Measurements from ENCODE around the gene OR1I1. TPM values are rescaled to one million over a fixed set of nuclear protein-coding genes. Genes with fewer than 3 reads are reported as not detected.

OR1I1 gene
- total RNA-seq, 6 donors from 2014 or later: not detected

GRCh38 chr19:15105044-15105443, 23.0 kb downstream of the OR1I1 start:
- Histone ChIP-seq H3K4me3 (no peak overlapping the region), H3K9me3 (peaks cover 0 to 6% (median 3%) of the 10 kb centered on the region in 4 donors), H3K4me1 (peaks cover 9 to 30% (median 18%) of the 10 kb centered on the region in 4 donors), H3K27ac (no peak overlapping the region), H3K36me3 (peaks cover 0 to 14% (median 11%) of the 10 kb centered on the region in 4 donors), H3K27me3 (peaks cover 0 to 3% (median 0%) of the 10 kb centered on the region in 4 donors)
- no peak for ATAC-seq (ENCODE audit: low FRiP score in 2 of 2)
- DNase-seq: no peak
- WGBS, 2 donors: 82 to 100% methylated on average over 3 of the region's 3 CpGs
- no peak for TF ChIP-seq EP300 (IDR thresholded peaks at IDR 0.05)
- TF ChIP-seq CTCF (IDR thresholded peaks at IDR 0.05): no peak
- no peak for TF ChIP-seq POLR2A (IDR thresholded peaks at IDR 0.05)
- TF ChIP-seq POLR2AphosphoS5 (IDR thresholded peaks at IDR 0.05): no peak

GRCh38 chr19:15107061-15108010, 25.3 kb downstream of the OR1I1 start, which contains the start of gene SYDE1:
SYDE1 (plus strand) TSS chr19:15107401; CDS start chr19:15107434, 33 bp downstream.
- peak; percentile 24 to 25 for TF ChIP-seq POLR2AphosphoS5 (IDR thresholded peaks at IDR 0.05)
- TF ChIP-seq POLR2A (IDR thresholded peaks at IDR 0.05): peak in 2 of 4 donors; percentile 31 to 44
- TF ChIP-seq EP300 (IDR thresholded peaks at IDR 0.05): no peak
- TF ChIP-seq CTCF (IDR thresholded peaks at IDR 0.05): no peak
- peaks cover 9 to 20% (median 14%) of the 10 kb centered on the region in 4 donors for H3K4me1 ChIP-seq
- peaks cover 0 to 3% (median 0%) of the 10 kb centered on the region in 4 donors for H3K27me3 ChIP-seq
- ATAC-seq (ENCODE audit: low FRiP score in 2 of 2): peak; percentile 6 to 79
- peak within 1 kb of the TSS; percentile 86 to 94 (median 91) for H3K27ac ChIP-seq
- peaks cover 0 to 6% (median 3%) of the 10 kb centered on the region in 4 donors for H3K9me3 ChIP-seq
- H3K36me3 ChIP-seq: peaks cover 0 to 37% (median 28%) of the 10 kb centered on the region in 4 donors
- peak within 1 kb of the TSS; percentile 81 to 96 (median 82) for H3K4me3 ChIP-seq
- WGBS, 2 donors: 2 to 5% methylated on average over 32 to 62 of the region's 78 CpGs
- peak in 1 of 2 donors; percentile 82 for DNase-seq

DNA sequence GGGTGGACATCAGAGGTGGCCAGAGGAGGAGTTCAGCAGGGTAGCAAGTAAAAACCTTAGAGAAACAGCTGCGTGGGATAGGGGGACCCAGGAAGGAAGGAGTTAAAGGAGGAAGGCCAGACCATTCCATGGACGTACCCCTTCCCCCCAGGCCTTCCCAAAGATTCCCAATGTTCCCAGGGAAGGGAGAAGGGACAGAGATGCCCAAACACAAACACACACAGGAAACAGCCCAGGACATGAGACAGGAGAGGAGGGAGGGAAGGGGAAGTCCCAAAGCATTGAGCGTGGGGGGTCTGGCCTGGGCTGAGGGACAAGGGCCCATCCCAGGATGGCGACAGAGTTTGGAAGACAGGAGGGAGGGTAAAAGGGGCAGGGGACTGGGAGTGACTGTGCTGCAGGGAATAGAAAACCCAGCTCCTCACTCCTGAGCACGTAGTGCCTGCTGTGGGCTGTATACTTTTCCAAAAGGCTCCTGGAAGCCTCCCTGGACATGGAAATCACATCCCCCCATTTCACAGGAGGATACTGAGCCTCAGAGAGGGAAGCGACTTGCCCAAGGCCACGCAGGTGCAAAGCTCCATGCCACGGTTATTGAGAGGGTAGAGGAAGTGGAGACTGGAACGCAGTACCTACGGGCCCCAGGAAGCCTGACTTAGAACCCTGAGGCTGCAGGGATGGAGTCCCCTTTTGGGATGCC, 26.3 kb downstream of the OR1I1 start:
- H3K4me3 ChIP-seq: peak overlapping the region; percentile 81 to 96 (median 82)
- no peak for DNase-seq
- TF ChIP-seq CTCF (IDR thresholded peaks at IDR 0.05): no peak
- no peak for TF ChIP-seq EP300 (IDR thresholded peaks at IDR 0.05)
- no peak for TF ChIP-seq POLR2A (IDR thresholded peaks at IDR 0.05)
- TF ChIP-seq POLR2AphosphoS5 (IDR thresholded peaks at IDR 0.05): peak in 1 of 2 donors; percentile 47
- 34 to 39% methylated on average over 10 of the region's 10 CpGs for WGBS, 2 donors
- peak overlapping the region; percentile 86 to 94 (median 91) for H3K27ac ChIP-seq
- peaks cover 0 to 3% (median 0%) of the 10 kb centered on the region in 4 donors for H3K27me3 ChIP-seq
- peak in 1 of 2 donors; percentile 23 for ATAC-seq (ENCODE audit: low FRiP score in 2 of 2)
- peaks cover 0 to 6% (median 3%) of the 10 kb centered on the region in 4 donors for H3K9me3 ChIP-seq
- H3K4me1 ChIP-seq: peaks cover 9 to 20% (median 14%) of the 10 kb centered on the region in 4 donors
- peaks cover 0 to 46% (median 37%) of the 10 kb centered on the region in 4 donors for H3K36me3 ChIP-seq

- 76 to 83% methylated on average over 2 to 9 of the region's 21 CpGs for WGBS, 2 donors
- Histone ChIP-seq H3K36me3 (peaks cover 0 to 54% (median 45%) of the 10 kb centered on the region in 4 donors), H3K27me3 (peaks cover 0 to 3% (median 0%) of the 10 kb centered on the region in 4 donors), H3K27ac (peak overlapping the region; percentile 44 to 94 (median 91)), H3K4me1 (peaks cover 9 to 20% (median 14%) of the 10 kb centered on the region in 4 donors), H3K9me3 (peaks cover 0 to 3% (median 0%) of the 10 kb centered on the region in 4 donors), H3K4me3 (peak overlapping the region in 3 of 4 donors; percentile 81 to 96 (median 83))
- DNase-seq (peak in 1 of 2 donors; percentile 80), ATAC-seq (ENCODE audit: low FRiP score in 2 of 2) (no peak)
- TF ChIP-seq POLR2A (IDR thresholded peaks at IDR 0.05) (no peak), EP300 (IDR thresholded peaks at IDR 0.05) (no peak), CTCF (IDR thresholded peaks at IDR 0.05) (no peak)
Observed at GRCh38 chr19:15108845-15109767, 27.1 kb downstream of the OR1I1 start.

Data from upper lobe of left lung (tissue), 6 donors.